ENCODE data around the gene CCSER1. TPM values are rescaled to one million over a fixed set of nuclear protein-coding genes. Genes with fewer than 3 reads are reported as not detected.
A peak's percentile ranks its signal among the peaks of the same experiment; 100 is the strongest.

The CCSER1 gene
- polyA plus RNA-seq, result under 1 TPM; 0.13 to 0.99 (median 0.90) TPM

DNA sequence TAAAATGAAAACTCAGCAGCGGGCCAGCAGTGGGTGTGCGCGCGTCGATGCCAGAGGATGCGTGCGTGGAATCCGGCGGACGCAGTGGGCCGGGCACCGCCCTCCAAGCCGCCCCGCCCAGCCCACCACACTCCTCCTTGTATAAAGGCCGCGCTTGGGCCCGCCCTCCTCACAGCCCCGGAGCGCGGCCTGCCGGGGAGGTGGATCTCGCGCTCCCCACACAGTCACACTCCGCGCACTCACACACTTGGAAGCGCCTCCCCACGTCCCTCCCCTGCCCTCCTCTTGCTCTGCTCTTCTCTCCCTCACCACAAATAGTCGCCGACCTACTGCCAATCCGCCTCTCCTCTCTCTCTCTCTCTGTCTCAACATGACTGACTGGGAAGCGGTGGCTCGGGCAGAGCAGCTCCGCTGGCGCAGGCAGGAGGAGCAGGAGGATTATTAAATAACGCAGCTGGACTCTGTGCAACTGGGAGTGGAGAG, at the start of gene CCSER1:
Gene CCSER1 (plus strand): TSS at position 172 of the 483 bp plus-strand sequence.
- H3K9me3 Mint-ChIP-seq, result peaks cover 0 to 7% (median 1%) of the 10 kb centered on the region in 6 donors
- DNase-seq, result peak; percentile 28 to 48 (median 35)
- peak within 1 kb of the TSS in 2 of 6 donors; percentile 17 to 22 for H3K27ac Mint-ChIP-seq
- no peaks in the 10 kb centered on the region for H3K36me3 Mint-ChIP-seq
- peaks cover 10 to 28% of the 10 kb centered on the region in 2 donors for H3K4me1 Mint-ChIP-seq
- peaks cover 6 to 9% (median 6%) of the 10 kb centered on the region in 3 donors for H3K27me3 Mint-ChIP-seq (ENCODE audit: low read depth in 3 of 3)
- H3K4me3 Mint-ChIP-seq, result peak within 1 kb of the TSS; percentile 77 to 86 (median 80)

DNA sequence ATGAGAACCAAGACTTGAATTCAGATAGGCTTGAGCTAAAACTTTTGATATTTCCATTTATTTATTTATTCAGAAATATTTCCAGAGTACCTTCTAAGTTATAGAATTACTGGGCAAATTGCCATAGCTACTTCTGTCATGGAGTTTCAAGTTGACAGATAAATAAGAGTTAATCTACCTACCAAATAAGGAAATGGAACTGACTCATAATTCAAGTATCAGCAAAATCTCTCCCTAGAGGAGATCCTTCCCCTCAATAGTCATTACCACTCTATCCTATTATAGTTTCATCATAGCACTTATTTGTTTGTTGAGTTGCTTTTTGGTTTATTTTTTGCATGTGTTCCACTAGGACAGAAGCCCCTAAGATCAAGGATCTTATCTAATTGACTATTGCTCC, 48.8 kb upstream of the CCSER1 start:
- Mint-ChIP-seq H3K27ac (no peak overlapping the region), H3K36me3 (no peaks in the 10 kb centered on the region), H3K27me3 (ENCODE audit: low read depth in 3 of 3) (peaks cover 0 to 5% (median 0%) of the 10 kb centered on the region in 3 donors), H3K4me1 (no peaks in the 10 kb centered on the region), H3K4me3 (no peak overlapping the region), H3K9me3 (peaks cover 0 to 6% (median 0%) of the 10 kb centered on the region in 6 donors)
- no peak for DNase-seq

DNA sequence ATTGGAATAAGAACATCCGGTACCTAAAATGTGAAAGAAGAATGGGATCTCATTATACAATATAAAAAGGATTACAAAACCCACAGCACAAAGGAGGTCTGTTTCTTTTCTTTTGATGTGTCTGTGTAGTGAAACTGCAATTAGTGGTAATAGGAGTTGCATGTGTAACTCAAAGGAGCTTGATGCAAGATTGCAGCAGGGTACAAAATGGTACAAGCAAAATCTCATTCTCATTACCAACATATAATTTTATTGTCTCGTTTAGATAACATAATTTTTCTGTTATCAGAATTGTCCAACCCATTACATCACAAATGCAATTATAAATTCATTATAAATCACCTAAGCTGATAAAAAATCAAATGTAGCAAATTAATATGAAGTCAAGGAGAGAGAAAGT, 47.1 kb upstream of the CCSER1 start:
- Mint-ChIP-seq H3K4me3 (no peak overlapping the region), H3K9me3 (peaks cover 0 to 6% (median 0%) of the 10 kb centered on the region in 6 donors), H3K27me3 (ENCODE audit: low read depth in 3 of 3) (peaks cover 0 to 4% (median 0%) of the 10 kb centered on the region in 3 donors), H3K36me3 (no peaks in the 10 kb centered on the region), H3K27ac (no peak overlapping the region), H3K4me1 (no peaks in the 10 kb centered on the region)
- no peak for DNase-seq

DNA sequence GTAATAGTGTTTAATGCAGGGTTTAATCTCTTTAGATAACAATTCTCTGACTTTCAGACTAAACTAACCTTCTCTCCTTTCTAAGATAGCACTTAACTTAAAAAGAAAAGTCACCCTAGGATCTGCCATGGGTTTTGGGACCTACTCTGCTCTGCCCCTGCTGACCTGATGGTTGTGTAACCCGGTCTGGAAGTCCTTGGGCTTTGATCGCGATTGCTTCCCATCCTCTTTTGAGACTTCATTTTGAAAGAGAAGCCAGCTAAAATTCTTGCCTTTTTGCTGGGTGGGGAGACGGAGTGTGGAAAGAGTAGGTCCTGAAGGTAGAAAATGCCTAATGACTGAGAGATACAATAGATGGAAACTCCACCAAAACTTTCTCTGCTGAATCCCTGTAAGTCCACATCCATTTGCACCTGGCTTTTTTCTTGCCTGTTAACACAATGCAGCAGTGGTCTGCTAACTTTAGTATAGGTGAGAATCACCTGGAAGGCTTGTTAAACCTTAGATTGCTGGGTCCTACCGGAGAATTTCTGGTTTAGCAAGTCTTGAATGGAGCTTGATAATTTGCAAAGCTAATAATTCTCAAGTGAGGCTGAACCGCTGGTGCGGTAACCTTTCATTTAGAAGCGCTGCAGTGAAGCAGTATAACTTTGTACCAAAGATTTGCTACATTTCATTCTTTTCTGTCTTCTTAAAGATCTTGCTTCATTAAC, 45.6 kb upstream of the CCSER1 start:
- Mint-ChIP-seq H3K9me3 (peaks cover 0 to 6% (median 0%) of the 10 kb centered on the region in 6 donors), H3K27me3 (ENCODE audit: low read depth in 3 of 3) (peaks cover 0 to 4% (median 0%) of the 10 kb centered on the region in 3 donors), H3K4me3 (no peak overlapping the region), H3K36me3 (no peaks in the 10 kb centered on the region), H3K4me1 (no peaks in the 10 kb centered on the region), H3K27ac (no peak overlapping the region)
- DNase-seq, result no peak

DNA sequence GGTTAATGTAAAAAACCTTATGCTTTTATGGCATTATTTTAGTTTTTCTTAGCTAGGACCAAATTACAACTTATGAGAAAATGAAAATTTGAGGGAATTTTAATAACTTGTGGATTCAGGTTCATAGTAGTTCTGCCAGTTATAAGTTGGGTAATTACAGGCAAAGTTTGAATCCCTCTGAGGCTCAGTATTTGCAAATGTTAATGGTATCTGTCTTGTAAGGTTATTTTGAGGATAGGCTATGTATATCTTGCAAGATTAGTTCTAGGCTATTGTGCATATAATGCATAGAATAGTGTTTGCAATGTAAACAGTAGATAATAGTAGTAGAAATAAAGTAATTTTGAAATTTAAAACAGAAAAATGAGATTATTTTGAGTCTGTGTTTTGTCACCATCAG, 44.7 kb upstream of the CCSER1 start:
- Mint-ChIP-seq H3K36me3 (no peaks in the 10 kb centered on the region), H3K4me3 (no peak overlapping the region), H3K9me3 (peaks cover 0 to 6% (median 0%) of the 10 kb centered on the region in 6 donors), H3K27ac (no peak overlapping the region), H3K4me1 (no peaks in the 10 kb centered on the region), H3K27me3 (ENCODE audit: low read depth in 3 of 3) (peaks cover 0 to 4% (median 0%) of the 10 kb centered on the region in 3 donors)
- DNase-seq, result no peak

DNA sequence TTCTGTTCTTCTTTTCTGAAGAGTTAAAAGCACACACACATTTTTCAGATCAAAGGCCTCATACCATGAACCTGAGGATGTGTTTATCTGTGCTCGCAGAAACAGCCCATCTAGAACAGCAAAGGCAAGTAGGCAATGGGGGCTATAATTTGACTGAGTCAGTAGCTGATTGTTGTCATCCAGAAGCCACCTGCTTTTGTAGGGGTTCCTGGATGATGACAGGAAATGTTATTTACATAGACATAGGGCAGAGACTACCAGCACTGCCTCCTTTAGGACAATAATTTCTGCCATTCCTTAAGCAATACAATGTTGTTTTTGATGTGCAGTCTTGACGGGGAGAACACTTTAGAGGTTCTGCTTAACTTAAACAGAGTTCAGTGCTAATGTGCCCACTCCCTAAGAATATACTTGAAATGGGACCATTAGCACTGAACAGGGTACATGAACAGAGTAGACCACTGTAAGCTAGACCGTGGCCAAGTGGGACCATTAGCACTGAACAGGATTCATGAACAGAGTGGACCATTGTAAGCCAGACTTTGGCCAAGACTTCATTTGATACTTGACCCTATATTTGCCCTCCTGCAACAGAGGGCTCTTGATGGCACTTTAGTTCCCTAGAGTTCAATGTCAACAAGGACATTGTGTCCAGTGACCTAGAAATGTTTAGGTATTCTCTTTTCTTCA, 42.8 kb upstream of the CCSER1 start:
- no peaks in the 10 kb centered on the region for H3K36me3 Mint-ChIP-seq
- H3K27me3 Mint-ChIP-seq (ENCODE audit: low read depth in 3 of 3), result no peaks in the 10 kb centered on the region
- no peak overlapping the region for H3K4me3 Mint-ChIP-seq

DNA sequence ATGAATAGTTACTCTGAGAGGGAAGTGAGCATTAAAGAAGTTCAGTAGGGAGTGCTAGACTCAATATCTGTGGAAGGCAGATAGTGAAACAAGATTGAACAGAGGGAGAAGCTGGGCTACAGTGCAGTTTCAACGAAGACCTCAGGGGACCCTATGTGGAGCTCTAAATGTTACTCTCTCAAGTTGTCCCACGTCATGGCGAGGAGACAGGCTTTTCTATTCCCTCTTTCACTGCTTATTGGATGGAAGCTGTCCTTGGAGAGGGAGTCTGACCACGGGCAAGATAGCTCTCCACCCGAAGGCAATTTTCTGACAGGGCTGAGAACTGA, 42.3 kb upstream of the CCSER1 start:
- no peak for DNase-seq
- no peaks in the 10 kb centered on the region for H3K36me3 Mint-ChIP-seq
- no peak overlapping the region for H3K4me3 Mint-ChIP-seq
- no peak overlapping the region for H3K27ac Mint-ChIP-seq
- no peaks in the 10 kb centered on the region for H3K27me3 Mint-ChIP-seq (ENCODE audit: low read depth in 3 of 3)
- peaks cover 0 to 5% (median 0%) of the 10 kb centered on the region in 6 donors for H3K9me3 Mint-ChIP-seq
- H3K4me1 Mint-ChIP-seq, result no peaks in the 10 kb centered on the region

More for the DNA sequence above, 42.8 kb upstream of the CCSER1 start:
- Mint-ChIP-seq H3K4me1 (no peaks in the 10 kb centered on the region), H3K27ac (no peak overlapping the region), H3K9me3 (peaks cover 0 to 5% (median 0%) of the 10 kb centered on the region in 6 donors)
- no peak for DNase-seq

DNA sequence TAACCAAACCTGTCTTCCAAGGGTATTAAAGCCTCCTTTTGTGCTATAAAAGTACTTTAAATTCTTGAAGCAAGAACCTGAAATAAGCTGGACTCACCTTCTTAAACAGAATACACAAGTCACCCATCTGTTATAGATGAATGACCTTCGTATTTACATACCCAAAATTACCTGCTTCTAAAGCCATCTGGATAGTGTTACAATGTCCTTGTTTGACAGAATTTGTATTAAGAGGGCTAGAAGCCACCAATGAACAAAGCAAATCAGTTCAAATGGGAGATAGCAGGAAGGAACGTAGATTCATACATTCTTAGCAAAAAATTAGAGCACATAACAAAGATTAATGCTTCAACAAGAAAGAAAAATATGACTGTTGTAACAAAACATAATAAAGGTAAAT, 33.7 kb upstream of the CCSER1 start:
- no peaks in the 10 kb centered on the region for H3K36me3 Mint-ChIP-seq
- peaks cover 0 to 11% (median 2%) of the 10 kb centered on the region in 6 donors for H3K9me3 Mint-ChIP-seq
- DNase-seq, result no peak
- H3K27me3 Mint-ChIP-seq (ENCODE audit: low read depth in 3 of 3), result no peaks in the 10 kb centered on the region
- no peak overlapping the region for H3K27ac Mint-ChIP-seq
- no peak overlapping the region for H3K4me3 Mint-ChIP-seq
- H3K4me1 Mint-ChIP-seq, result no peaks in the 10 kb centered on the region

DNA sequence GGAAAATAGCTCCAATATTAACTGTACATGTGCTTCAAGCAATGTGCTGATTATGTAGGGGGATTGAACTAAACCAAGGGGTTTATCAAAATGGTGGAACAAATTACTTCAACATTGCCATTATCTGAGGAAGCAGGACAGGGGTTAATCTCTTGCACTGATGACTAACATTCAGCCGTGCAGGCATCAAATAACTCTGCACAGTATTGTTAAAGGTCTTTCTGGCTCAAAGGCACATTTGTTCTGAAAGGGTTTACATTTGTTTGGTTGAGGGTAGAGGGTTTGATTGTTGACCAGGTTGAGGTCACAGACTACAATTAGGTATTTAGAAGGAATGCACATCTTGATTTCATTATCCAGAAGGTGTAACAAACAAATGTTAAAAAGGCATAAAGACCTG, 32.2 kb upstream of the CCSER1 start:
- no peak overlapping the region for H3K27ac Mint-ChIP-seq
- peaks cover 0 to 11% (median 2%) of the 10 kb centered on the region in 6 donors for H3K9me3 Mint-ChIP-seq
- H3K27me3 Mint-ChIP-seq (ENCODE audit: low read depth in 3 of 3), result no peaks in the 10 kb centered on the region
- DNase-seq, result no peak
- no peaks in the 10 kb centered on the region for H3K36me3 Mint-ChIP-seq
- H3K4me1 Mint-ChIP-seq, result no peaks in the 10 kb centered on the region
- H3K4me3 Mint-ChIP-seq, result no peak overlapping the region

DNA sequence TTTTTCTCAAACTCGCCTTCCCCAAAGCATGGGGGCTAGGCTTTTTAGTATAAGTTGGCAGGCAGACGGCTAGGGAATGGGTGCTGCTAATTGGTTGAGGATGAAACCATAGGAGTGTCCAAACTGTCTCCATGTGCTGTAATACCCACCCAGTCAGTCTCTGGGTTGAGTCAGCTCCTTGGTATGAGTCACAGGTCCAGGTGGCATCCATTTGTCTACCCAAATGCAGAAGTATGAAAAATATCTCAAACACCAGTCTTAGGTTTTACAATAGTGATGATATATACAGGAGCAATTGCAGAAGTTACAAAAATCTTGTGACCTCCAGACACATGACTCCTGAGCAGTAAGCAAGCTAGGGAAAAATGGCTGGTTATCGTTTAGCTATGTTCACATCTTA, 27.4 kb upstream of the CCSER1 start:
- DNase-seq, result no peak
- H3K27me3 Mint-ChIP-seq (ENCODE audit: low read depth in 3 of 3), result no peaks in the 10 kb centered on the region
- no peaks in the 10 kb centered on the region for H3K4me1 Mint-ChIP-seq
- no peaks in the 10 kb centered on the region for H3K36me3 Mint-ChIP-seq
- peaks cover 0 to 5% (median 2%) of the 10 kb centered on the region in 6 donors for H3K9me3 Mint-ChIP-seq
- H3K4me3 Mint-ChIP-seq, result no peak overlapping the region
- H3K27ac Mint-ChIP-seq, result no peak overlapping the region

DNA sequence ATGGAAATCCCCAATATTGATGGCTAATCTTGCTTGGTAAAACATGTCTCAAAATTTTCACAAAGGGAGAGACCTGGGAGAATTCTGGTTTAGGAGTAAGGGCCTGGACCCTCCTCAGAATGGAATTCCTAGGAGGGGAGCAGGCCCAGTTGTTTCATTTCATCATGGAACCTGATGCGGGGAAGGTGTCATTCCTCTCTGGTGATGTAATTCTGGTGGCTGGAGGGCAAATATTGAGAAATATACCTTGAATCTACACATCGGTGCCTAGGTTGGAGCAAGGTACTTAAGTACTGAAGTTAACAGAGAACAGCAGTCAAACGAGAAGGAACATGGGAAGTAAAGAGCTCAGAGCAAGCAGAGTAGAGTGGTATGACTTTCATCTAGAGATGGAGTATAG, 23.2 kb upstream of the CCSER1 start:
- H3K27me3 Mint-ChIP-seq (ENCODE audit: low read depth in 3 of 3), result no peaks in the 10 kb centered on the region
- H3K36me3 Mint-ChIP-seq, result no peaks in the 10 kb centered on the region
- DNase-seq, result no peak
- peaks cover 0 to 7% (median 0%) of the 10 kb centered on the region in 6 donors for H3K9me3 Mint-ChIP-seq
- H3K4me1 Mint-ChIP-seq, result no peaks in the 10 kb centered on the region
- no peak overlapping the region for H3K4me3 Mint-ChIP-seq
- H3K27ac Mint-ChIP-seq, result no peak overlapping the region

DNA sequence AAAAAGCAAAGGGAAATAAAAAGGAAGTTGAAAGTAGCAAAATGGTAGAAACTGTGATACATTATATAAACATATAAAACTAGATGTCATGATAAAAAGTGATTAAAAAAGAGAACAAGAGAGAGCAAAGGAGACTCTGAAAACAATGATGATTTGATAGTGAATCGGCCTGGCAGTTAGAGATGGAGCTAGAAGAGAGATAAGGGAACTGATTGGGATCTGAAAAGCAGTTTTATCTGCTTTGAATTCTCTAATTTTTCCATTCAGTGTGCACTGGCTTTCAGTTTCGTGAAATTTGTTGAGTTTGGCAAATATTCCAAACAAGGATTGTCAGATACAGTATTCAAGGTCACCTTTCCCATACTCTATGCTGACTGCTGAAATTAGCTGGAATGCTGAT, 21.9 kb upstream of the CCSER1 start:
- H3K4me1 Mint-ChIP-seq, result no peaks in the 10 kb centered on the region
- peaks cover 0 to 3% (median 0%) of the 10 kb centered on the region in 6 donors for H3K9me3 Mint-ChIP-seq
- no peak for DNase-seq
- H3K27me3 Mint-ChIP-seq (ENCODE audit: low read depth in 3 of 3), result no peaks in the 10 kb centered on the region
- no peak overlapping the region for H3K27ac Mint-ChIP-seq
- H3K36me3 Mint-ChIP-seq, result no peaks in the 10 kb centered on the region
- H3K4me3 Mint-ChIP-seq, result no peak overlapping the region

DNA sequence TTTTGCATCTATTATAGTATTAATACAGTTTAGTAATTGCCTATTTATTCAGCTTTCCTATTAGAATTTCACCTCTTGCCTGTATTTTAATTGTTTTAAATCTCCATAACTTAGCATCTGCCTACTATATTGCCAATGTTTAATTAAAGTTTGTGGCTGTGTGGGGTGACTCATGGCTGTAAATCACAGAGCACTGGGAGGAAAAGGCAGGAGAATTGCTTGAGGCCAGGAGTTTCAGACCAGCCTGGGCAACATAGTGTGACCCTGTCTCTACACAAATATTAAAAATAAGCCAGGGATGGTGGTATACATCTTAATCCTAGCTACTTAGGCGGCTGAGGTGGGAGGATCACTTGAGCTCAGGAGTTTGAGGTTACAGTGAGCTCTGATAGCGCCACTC, 14.5 kb upstream of the CCSER1 start:
- Mint-ChIP-seq H3K36me3 (no peaks in the 10 kb centered on the region), H3K4me1 (no peaks in the 10 kb centered on the region), H3K27ac (no peak overlapping the region), H3K4me3 (no peak overlapping the region), H3K27me3 (ENCODE audit: low read depth in 3 of 3) (no peaks in the 10 kb centered on the region), H3K9me3 (peaks cover 0 to 9% (median 0%) of the 10 kb centered on the region in 6 donors)
- DNase-seq, result no peak

DNA sequence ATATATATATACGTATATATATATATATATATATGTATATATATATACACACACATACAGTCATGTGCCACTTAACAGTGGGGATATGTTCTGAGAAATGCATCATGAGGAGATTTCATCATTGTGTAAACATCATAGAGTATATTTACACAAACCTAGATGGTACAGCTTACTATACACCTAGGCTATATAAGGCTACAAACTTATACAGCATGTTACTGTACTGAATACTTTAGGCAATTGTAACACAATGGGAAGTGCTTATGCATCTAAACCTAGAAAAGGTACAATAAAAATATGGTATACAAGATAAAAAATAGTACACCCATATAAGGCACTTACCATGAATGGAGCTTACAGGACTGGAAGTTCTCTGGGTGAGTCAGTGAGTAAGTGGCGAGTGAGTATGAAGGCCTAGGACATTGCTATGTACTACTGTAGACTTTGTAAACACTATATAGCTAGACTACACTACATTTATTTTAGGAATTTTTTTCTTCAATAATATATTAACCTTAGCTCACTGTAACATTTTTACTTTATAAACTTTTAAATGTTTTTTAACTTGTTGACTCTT, 13.2 kb upstream of the CCSER1 start:
- no peak for DNase-seq
- Mint-ChIP-seq H3K4me1 (no peaks in the 10 kb centered on the region), H3K4me3 (no peak overlapping the region), H3K9me3 (peaks cover 0 to 9% (median 0%) of the 10 kb centered on the region in 6 donors), H3K27me3 (ENCODE audit: low read depth in 3 of 3) (no peaks in the 10 kb centered on the region), H3K27ac (no peak overlapping the region), H3K36me3 (no peaks in the 10 kb centered on the region)

All from immature natural killer cell (primary cell).